HepG2 (cell line): ENCODE results near the gene CBX5. TPM values are rescaled to one million over a fixed set of nuclear protein-coding genes. Genes with fewer than 3 reads are reported as not detected.

ENCODE experiments used
- AFF4 ChIP-seq: sonication (generic); formaldehyde crosslinking; IDR thresholded peaks from 2 replicates; pipeline ENCODE4 v1.4.0; 2020; ENCODE audit warnings: missing genetic modification reagents
- GATAD1 ChIP-seq: IDR thresholded peaks from 2 replicates; pipeline ENCODE4 v1.6.1; 2016; ENCODE audit warnings: missing genetic modification reagents, missing compliant biosample characterization
- HDAC2 ChIP-seq: sonication (generic); formaldehyde crosslinking; IDR thresholded peaks from 2 replicates; pipeline ENCODE4 v1.4.0; 2020; ENCODE audit warnings: missing genetic modification reagents
- HOXA5 ChIP-seq: sonication (generic); formaldehyde crosslinking; IDR thresholded peaks from 2 replicates; pipeline ENCODE4 v1.4.0; 2020; ENCODE audit warnings: missing genetic modification reagents
- JARID2 ChIP-seq: sonication (generic); formaldehyde crosslinking; IDR thresholded peaks from 2 replicates; pipeline ENCODE4 v1.8.1; 2023; ENCODE audit warnings: missing genetic modification reagents, inconsistent platforms; ENCODE audit not compliant: insufficient replicate concordance
- MAFK ChIP-seq, 2 experiments: IDR thresholded peaks in 1 of 2; conservative IDR thresholded peaks in 1 of 2; 2 replicates each; pipeline ENCODE4 v1.6.1; 2011; ENCODE audit warnings: improper control_type of control experiment in 2 of 2, low read length in 2 of 2
- MTF1 ChIP-seq: sonication (generic); formaldehyde crosslinking; IDR thresholded peaks from 2 replicates; pipeline ENCODE4 v1.5.0; 2020; ENCODE audit warnings: missing genetic modification reagents
- PHF20 ChIP-seq: sonication (generic); formaldehyde crosslinking; IDR thresholded peaks from 2 replicates; pipeline ENCODE4 v1.5.0; 2020; ENCODE audit warnings: mild to moderate bottlenecking, missing genetic modification reagents
- PHF5A ChIP-seq: IDR thresholded peaks from one replicate; pipeline ENCODE4 v1.6.1; 2018; ENCODE audit warnings: low read depth, missing genetic modification reagents; ENCODE audit not compliant: unreplicated experiment
- RAD51 ChIP-seq: fragments of 450-650 bp; IDR thresholded peaks from 2 replicates; pipeline ENCODE4 v1.6.1; 2016; ENCODE audit warnings: borderline replicate concordance
- RELA ChIP-seq: sonication (generic); formaldehyde crosslinking; IDR thresholded peaks from 2 replicates; pipeline ENCODE4 v1.4.0; 2020; ENCODE audit warnings: missing genetic modification reagents
- RXRB ChIP-seq: IDR thresholded peaks from 2 replicates; pipeline ENCODE4 v1.6.1; 2016; ENCODE audit warnings: borderline replicate concordance, missing genetic modification reagents, missing compliant biosample characterization
- ZFP82 ChIP-seq: sonication (generic); formaldehyde crosslinking; IDR thresholded peaks from 2 replicates; pipeline ENCODE4 v1.5.1; 2020; ENCODE audit warnings: mild to moderate bottlenecking, missing genetic modification reagents, borderline replicate concordance
- ZNF337 ChIP-seq: sonication (generic); formaldehyde crosslinking; IDR thresholded peaks from 2 replicates; pipeline ENCODE4 v1.5.1; 2020; ENCODE audit warnings: missing genetic modification reagents, low read depth, mild to moderate bottlenecking, borderline replicate concordance
- ZNF33A ChIP-seq: sonication (generic); formaldehyde crosslinking; IDR thresholded peaks from 2 replicates; pipeline ENCODE4 v1.5.1; 2020; ENCODE audit warnings: missing genetic modification reagents, mild to moderate bottlenecking, moderate library complexity, borderline replicate concordance
- ZNF350 ChIP-seq: sonication (generic); formaldehyde crosslinking; IDR thresholded peaks from 2 replicates; pipeline ENCODE4 v1.4.0; 2020; ENCODE audit warnings: mild to moderate bottlenecking, low read depth, missing genetic modification reagents, borderline replicate concordance
- ZNF382 ChIP-seq: sonication (generic); formaldehyde crosslinking; IDR thresholded peaks from 2 replicates; pipeline ENCODE4 v1.5.0; 2020; ENCODE audit warnings: missing genetic modification reagents, mild to moderate bottlenecking, borderline replicate concordance
- ZNF460 ChIP-seq: sonication (generic); formaldehyde crosslinking; IDR thresholded peaks from 2 replicates; pipeline ENCODE4 v1.5.1; 2020; ENCODE audit warnings: missing genetic modification reagents, mild to moderate bottlenecking, borderline replicate concordance
- ZNF749 ChIP-seq: sonication (generic); formaldehyde crosslinking; IDR thresholded peaks from 2 replicates; pipeline ENCODE4 v1.8.0; 2022; ENCODE audit warnings: mild to moderate bottlenecking, missing genetic modification reagents, moderate library complexity, borderline replicate concordance
- ZNF768 ChIP-seq: sonication (generic); formaldehyde crosslinking; IDR thresholded peaks from 2 replicates; pipeline ENCODE4 v1.4.0; 2020; ENCODE audit warnings: missing genetic modification reagents
- polyA plus RNA-seq, 8 experiments: library from polyadenylated mRNA; depleted of rRNA in 3 of 8; stranded (reverse) in 7 of 8; unstranded in 1 of 8; fragments of >200 nt; fragmentation: Illumina TruSeq in 4 of 8; extraction: Trizol in 4 of 8; gene quantifications; 2 replicates each; pipeline versions ENCODE4 v1.2.1 to v1.2.3, GENCODE V29; 2011 to 2016; ENCODE audit warnings: low read depth in 4 of 8, missing spikeins in 1 of 8, mixed read lengths in 1 of 8; ENCODE audit not compliant: insufficient read depth in 1 of 8
- total RNA-seq, 5 experiments: library from RNA; depleted of rRNA; stranded (reverse); fragments of >200 nt; fragmentation: Illumina TruSeq; extraction: Trizol; gene quantifications; 2 replicates each; pipeline ENCODE4 v1.2.3, GENCODE V29; 2016; ENCODE audit warnings: low read depth in 1 of 5
- TF ChIP-seq, protein P1 (sequence below): sonication (generic); formaldehyde crosslinking; IDR thresholded peaks from 2 replicates; pipeline ENCODE4 v1.8.0; 2022; ENCODE audit warnings: mild to moderate bottlenecking, missing genetic modification reagents
- TF ChIP-seq, protein P2 (sequence below): sonication (generic); formaldehyde crosslinking; IDR thresholded peaks from 2 replicates; pipeline ENCODE4 v1.4.0; 2020; ENCODE audit warnings: mild to moderate bottlenecking, missing genetic modification reagents

CBX5 gene
- total and polyA plus RNA-seq, 2 of the 13 experiments (the other 11 are each of a cell fraction or from before 2014, with no cell fraction given): 16.0 to 22.2 TPM

- no peak for TF ChIP-seq ZNF33A (CRISPR knock-in tag)
- TF ChIP-seq, protein P1, sequence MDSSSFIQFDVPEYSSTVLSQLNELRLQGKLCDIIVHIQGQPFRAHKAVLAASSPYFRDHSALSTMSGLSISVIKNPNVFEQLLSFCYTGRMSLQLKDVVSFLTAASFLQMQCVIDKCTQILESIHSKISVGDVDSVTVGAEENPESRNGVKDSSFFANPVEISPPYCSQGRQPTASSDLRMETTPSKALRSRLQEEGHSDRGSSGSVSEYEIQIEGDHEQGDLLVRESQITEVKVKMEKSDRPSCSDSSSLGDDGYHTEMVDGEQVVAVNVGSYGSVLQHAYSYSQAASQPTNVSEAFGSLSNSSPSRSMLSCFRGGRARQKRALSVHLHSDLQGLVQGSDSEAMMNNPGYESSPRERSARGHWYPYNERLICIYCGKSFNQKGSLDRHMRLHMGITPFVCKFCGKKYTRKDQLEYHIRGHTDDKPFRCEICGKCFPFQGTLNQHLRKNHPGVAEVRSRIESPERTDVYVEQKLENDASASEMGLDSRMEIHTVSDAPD (CRISPR knock-in tag): no peak
- TF ChIP-seq ZNF337 (CRISPR knock-in tag): no peak
- TF ChIP-seq RAD51: no peak
- peak; percentile 68; the same call in 1 of the 2 replicates for TF ChIP-seq ZNF768 (CRISPR knock-in tag)
- TF ChIP-seq, protein P2, sequence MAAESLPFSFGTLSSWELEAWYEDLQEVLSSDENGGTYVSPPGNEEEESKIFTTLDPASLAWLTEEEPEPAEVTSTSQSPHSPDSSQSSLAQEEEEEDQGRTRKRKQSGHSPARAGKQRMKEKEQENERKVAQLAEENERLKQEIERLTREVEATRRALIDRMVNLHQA: no peak
- TF ChIP-seq ZNF382 (CRISPR knock-in tag): no peak
- TF ChIP-seq ZNF350 (CRISPR knock-in tag): peak; percentile 57; the same call in 1 of the 2 replicates
- TF ChIP-seq ZNF460: no peak
- TF ChIP-seq JARID2 (CRISPR knock-in tag): peak; percentile 47
- no peak for TF ChIP-seq PHF5A (CRISPR knock-in tag)
- peak; percentile 27; the same call in 1 of the 2 replicates for TF ChIP-seq RXRB (CRISPR knock-in tag)
- TF ChIP-seq AFF4: no peak
- no peak; the same call in 1 of the 2 replicates for TF ChIP-seq HDAC2 (CRISPR knock-in tag)
- no peak for TF ChIP-seq MTF1 (CRISPR knock-in tag)
- TF ChIP-seq MAFK (conservative IDR thresholded peaks at IDR 0.05 in 1 of 2, IDR thresholded peaks at IDR 0.05 in 1 of 2; ENCODE audit: low read length in 2 of 2): no peak
- TF ChIP-seq ZNF749 (CRISPR knock-in tag): no peak
- 0 out of 2 replicates have a peak, but pooled peaks have one; percentile 32 for TF ChIP-seq RELA (CRISPR knock-in tag)
- peak; percentile 46; the same call in 1 of the 2 replicates for TF ChIP-seq PHF20
- TF ChIP-seq ZFP82 (CRISPR knock-in tag): no peak
- 0 out of 2 replicates have a peak, but pooled peaks have one; percentile 50 for TF ChIP-seq HOXA5 (CRISPR knock-in tag)
- TF ChIP-seq GATAD1 (CRISPR knock-in tag): peak; percentile 65; the same call in 1 of the 2 replicates
Measured at GRCh38 chr12:54214553-54215406, 65.1 kb downstream of the CBX5 start (continued).
